SK-N-SH (cell line): Measurements from ENCODE around the gene FOXA3.

ENCODE experiments used
- EZH2phosphoT487 ChIP-seq: fragments of 200-600 bp; sonication (generic); IDR thresholded peaks from 2 replicates; pipeline ENCODE4 v1.6.1; 2017; ENCODE audit warnings: low read depth, mixed run types, mild to moderate bottlenecking, antibody characterized with exemption, moderate library complexity, borderline replicate concordance
- MEF2A ChIP-seq: IDR thresholded peaks from 2 replicates; pipeline ENCODE4 v1.4.0; 2012; ENCODE audit warnings: low read depth, borderline replicate concordance
- POLR2AphosphoS5 ChIP-seq: IDR thresholded peaks from 2 replicates; pipeline ENCODE4 v1.6.1; 2012; ENCODE audit warnings: low read depth, low read length
- SMC3 ChIP-seq: IDR thresholded peaks from 2 replicates; pipeline ENCODE4 v1.6.1; 2012; ENCODE audit warnings: low read depth, low read length, improper control_type of control experiment
- TF ChIP-seq, protein P1 (sequence below): fragments of 200-600 bp; sonication (generic); IDR thresholded peaks from 2 replicates; pipeline ENCODE4 v1.6.1; 2017; ENCODE audit warnings: antibody characterized with exemption, mild to moderate bottlenecking, moderate library complexity

GRCh38 chr19:45884682-45885555 lies 20.8 kb downstream of the FOXA3 start:
- TF ChIP-seq POLR2AphosphoS5 = no peak
- TF ChIP-seq, protein P1, sequence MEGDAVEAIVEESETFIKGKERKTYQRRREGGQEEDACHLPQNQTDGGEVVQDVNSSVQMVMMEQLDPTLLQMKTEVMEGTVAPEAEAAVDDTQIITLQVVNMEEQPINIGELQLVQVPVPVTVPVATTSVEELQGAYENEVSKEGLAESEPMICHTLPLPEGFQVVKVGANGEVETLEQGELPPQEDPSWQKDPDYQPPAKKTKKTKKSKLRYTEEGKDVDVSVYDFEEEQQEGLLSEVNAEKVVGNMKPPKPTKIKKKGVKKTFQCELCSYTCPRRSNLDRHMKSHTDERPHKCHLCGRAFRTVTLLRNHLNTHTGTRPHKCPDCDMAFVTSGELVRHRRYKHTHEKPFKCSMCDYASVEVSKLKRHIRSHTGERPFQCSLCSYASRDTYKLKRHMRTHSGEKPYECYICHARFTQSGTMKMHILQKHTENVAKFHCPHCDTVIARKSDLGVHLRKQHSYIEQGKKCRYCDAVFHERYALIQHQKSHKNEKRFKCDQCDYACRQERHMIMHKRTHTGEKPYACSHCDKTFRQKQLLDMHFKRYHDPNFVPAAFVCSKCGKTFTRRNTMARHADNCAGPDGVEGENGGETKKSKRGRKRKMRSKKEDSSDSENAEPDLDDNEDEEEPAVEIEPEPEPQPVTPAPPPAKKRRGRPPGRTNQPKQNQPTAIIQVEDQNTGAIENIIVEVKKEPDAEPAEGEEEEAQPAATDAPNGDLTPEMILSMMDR = no peak
- TF ChIP-seq SMC3 = no peak
- TF ChIP-seq MEF2A = no peak
- TF ChIP-seq EZH2phosphoT487 = no peak
